Upper lobe of right lung (tissue), 1 donor: Measurements from ENCODE around the gene PIWIL4. TPM values are rescaled to one million over a fixed set of nuclear protein-coding genes. Genes with fewer than 3 reads are reported as not detected.

Experiments
- ATAC-seq: fragments of 200-7000 bp; cut with Tn5 transposase; one replicate; pipeline ENCODE4 v1.9.1; 2020; ENCODE audit warnings: mild to moderate bottlenecking, moderate library complexity
- DNase-seq: peaks from one replicate; pipeline ENCODE4 v3.0.0-alpha.2; 2020
- H3K27ac ChIP-seq: fragments of 200-600 bp; one replicate; pipeline ENCODE4 v1.8.0; 2022
- H3K27me3 ChIP-seq: fragments of 200-600 bp; one replicate; pipeline ENCODE4 v1.8.0; 2022; ENCODE audit warnings: mild to moderate bottlenecking
- H3K36me3 ChIP-seq: fragments of 200-600 bp; one replicate; pipeline ENCODE4 v1.8.0; 2022
- H3K4me1 ChIP-seq: fragments of 200-600 bp; one replicate; pipeline ENCODE4 v1.8.0; 2022
- H3K4me3 ChIP-seq: fragments of 200-600 bp; one replicate; pipeline ENCODE4 v1.8.0; 2022; ENCODE audit warnings: mild to moderate bottlenecking
- H3K9me3 ChIP-seq: fragments of 200-600 bp; one replicate; pipeline ENCODE4 v1.8.0; 2022
- intact Hi-C: fragments of 100-400 bp; cut with DNase I; formaldehyde crosslinking; loops from one replicate; pipeline ENCODE4 v1.11.0; 2022
- total RNA-seq: library from RNA; stranded (reverse); fragmentation: NEBNext Ultra II Directional; extraction: Animal tissue kit (Norgen Biotek cat#: 25700); gene quantifications from one replicate; pipeline ENCODE4 v1.2.1, GENCODE V29; 2021
- TF ChIP-seq, protein P1 (sequence below): fragments of 200-600 bp; IDR thresholded peaks from one replicate; pipeline ENCODE4 v1.8.0; 2022; ENCODE audit warnings: antibody characterized with exemption
- donor health status: DM: no; HTN: yes; CAD: no; lungs with severe emphysema.

The PIWIL4 gene
- total RNA-seq, 1 donor from 2014 or later, result 2.9 TPM

DNA sequence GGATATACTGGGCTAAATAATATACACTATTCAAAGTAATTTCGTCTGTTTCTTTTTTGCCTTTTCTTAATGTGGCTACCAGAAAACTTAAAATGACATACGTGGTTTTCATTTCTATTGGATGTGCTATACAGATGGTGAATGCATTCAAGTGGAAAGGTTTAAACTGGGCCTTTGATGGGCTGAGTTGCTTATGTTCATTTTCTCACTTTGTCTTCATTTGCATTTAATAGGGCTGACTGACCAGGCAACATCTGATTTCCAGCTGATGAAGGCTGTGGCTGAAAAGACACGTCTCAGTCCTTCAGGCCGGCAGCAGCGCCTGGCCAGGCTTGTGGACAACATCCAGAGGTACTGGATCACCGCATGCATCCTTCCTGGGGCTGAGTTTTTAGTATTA is 27.9 kb downstream of the PIWIL4 start:
- DNase-seq, result no peak
- TF ChIP-seq, protein P1, sequence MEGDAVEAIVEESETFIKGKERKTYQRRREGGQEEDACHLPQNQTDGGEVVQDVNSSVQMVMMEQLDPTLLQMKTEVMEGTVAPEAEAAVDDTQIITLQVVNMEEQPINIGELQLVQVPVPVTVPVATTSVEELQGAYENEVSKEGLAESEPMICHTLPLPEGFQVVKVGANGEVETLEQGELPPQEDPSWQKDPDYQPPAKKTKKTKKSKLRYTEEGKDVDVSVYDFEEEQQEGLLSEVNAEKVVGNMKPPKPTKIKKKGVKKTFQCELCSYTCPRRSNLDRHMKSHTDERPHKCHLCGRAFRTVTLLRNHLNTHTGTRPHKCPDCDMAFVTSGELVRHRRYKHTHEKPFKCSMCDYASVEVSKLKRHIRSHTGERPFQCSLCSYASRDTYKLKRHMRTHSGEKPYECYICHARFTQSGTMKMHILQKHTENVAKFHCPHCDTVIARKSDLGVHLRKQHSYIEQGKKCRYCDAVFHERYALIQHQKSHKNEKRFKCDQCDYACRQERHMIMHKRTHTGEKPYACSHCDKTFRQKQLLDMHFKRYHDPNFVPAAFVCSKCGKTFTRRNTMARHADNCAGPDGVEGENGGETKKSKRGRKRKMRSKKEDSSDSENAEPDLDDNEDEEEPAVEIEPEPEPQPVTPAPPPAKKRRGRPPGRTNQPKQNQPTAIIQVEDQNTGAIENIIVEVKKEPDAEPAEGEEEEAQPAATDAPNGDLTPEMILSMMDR, result no peak
- no peaks in the 10 kb centered on the region for H3K9me3 ChIP-seq
- ATAC-seq, result no peak
- intact Hi-C loops, result no loop called here
- peaks cover 11% of the 10 kb centered on the region for H3K36me3 ChIP-seq
- H3K27ac ChIP-seq, result no peak overlapping the region
- H3K4me3 ChIP-seq, result no peak overlapping the region
- H3K27me3 ChIP-seq, result no peaks in the 10 kb centered on the region
- H3K4me1 ChIP-seq, result no peaks in the 10 kb centered on the region

DNA sequence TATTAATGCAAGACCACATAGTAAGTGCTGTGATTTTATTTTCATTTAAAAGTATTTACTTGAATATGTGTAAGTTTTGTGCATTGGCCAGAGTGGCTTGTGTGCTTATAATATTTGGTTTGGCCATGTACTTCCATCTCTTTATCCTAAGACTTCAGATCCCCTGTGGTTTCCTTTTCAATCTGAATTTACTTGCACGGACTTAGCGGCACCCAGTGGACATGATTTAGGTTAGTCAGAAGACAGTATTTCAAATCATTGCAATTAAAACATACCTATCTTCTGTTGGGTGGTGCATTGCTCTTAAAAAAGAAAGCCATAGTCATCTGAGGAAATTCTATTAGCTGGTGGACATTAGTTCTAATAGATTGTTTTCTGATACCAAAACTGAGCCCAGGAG is 30.7 kb downstream of the PIWIL4 start:
- Histone ChIP-seq H3K36me3 (peaks cover 11% of the 10 kb centered on the region), H3K27me3 (no peaks in the 10 kb centered on the region), H3K4me1 (no peaks in the 10 kb centered on the region), H3K27ac (no peak overlapping the region), H3K9me3 (no peaks in the 10 kb centered on the region), H3K4me3 (no peak overlapping the region)
- DNase-seq (no peak), ATAC-seq (no peak)
- TF ChIP-seq, protein P1, result no peak
- intact Hi-C loops, result no loop called here

DNA sequence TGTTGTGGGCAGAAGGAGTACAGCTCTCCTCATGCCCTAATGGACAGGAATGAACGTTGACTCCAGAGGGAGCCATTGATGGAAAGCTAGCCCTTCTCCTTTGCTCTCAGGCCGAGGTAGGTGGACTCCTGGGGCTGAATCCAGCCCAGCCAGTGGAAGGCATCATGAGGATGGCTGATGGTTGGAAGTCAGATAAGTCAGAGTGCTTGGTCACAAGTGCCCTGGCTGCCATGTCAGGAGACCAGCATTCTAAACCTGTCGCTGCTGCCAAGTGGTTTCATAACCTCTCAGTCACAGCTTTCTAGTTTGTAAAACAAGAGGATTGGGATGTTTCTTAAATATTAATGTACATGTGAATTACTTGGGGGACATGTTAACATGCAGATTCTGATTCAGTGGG is 32.3 kb downstream of the PIWIL4 start:
- ATAC-seq, result no peak
- no peak for DNase-seq
- intact Hi-C loops, result no loop called here
- H3K4me1 ChIP-seq, result no peaks in the 10 kb centered on the region
- H3K9me3 ChIP-seq, result no peaks in the 10 kb centered on the region
- no peak overlapping the region for H3K27ac ChIP-seq
- H3K27me3 ChIP-seq, result no peaks in the 10 kb centered on the region
- TF ChIP-seq, protein P1, result no peak
- peaks cover 11% of the 10 kb centered on the region for H3K36me3 ChIP-seq
- no peak overlapping the region for H3K4me3 ChIP-seq

DNA sequence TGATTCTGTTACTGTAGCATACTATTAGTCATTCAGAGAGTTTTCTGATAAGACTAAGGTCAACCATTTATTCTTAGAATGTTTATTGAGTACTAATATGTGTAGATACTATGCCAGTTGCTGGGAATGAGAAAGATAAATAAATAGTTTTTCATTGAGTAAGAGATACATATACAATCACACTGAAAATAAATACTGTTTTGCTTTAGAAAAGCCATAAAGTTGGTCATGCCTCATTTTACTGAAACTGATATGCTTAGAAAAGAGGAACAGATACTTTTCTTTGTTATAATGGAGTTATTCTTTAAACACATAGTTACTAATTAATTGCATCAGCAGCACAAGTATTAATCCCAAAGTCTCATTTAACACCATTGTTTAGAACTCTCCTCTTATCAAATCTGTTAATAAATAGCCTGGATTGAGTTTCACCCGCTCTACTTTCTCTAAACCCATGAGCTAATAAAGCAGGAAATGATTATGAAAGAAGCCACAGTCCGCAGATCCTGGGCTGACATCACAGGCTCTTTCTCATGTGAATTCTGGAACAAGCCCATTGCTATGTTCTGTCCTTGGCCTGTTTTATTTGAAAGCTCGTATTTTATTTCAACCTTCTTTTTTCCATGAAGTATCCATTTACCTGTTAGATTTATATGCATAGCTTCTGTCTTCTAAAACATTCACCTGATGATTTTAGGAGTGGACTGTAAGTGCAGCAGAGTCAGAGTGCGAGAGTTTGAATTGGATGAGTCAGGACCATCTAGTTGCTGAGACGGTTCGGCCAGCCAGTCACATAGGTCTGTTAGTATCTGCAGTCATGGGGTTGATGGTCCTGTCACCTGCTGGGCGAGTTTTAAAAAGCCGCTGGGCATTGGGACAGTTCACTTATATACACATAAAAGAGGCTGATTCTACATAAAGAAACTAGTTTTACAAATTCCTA is 35.5 kb downstream of the PIWIL4 start:
- H3K4me3 ChIP-seq, result no peak overlapping the region
- TF ChIP-seq, protein P1, result peak; percentile 53
- no peaks in the 10 kb centered on the region for H3K4me1 ChIP-seq
- no peaks in the 10 kb centered on the region for H3K27me3 ChIP-seq
- no peaks in the 10 kb centered on the region for H3K36me3 ChIP-seq
- DNase-seq (peak; percentile 71), ATAC-seq (peak; percentile 92)
- H3K27ac ChIP-seq, result no peak overlapping the region
- no peaks in the 10 kb centered on the region for H3K9me3 ChIP-seq
- intact Hi-C loops, result no loop called here

DNA sequence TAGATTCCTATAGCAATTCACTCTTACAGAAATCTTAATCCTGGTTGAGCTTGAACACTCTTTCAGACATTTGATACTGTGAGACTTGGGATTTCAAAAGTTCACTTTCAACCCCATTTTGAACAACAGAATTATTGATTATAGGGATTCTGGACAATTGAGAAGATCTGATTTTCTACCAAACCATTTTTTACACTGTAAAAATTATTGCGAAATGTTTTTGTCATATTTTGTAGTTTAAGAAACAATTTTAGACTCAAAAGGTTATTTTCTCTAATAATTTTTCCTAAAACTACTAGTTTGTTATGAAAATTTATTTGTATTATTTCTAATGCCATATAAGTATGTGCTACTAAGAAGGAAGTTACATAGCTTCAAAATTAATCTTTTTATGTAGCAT is 36.4 kb downstream of the PIWIL4 start:
- Histone ChIP-seq H3K27ac (no peak overlapping the region), H3K4me1 (no peaks in the 10 kb centered on the region), H3K36me3 (no peaks in the 10 kb centered on the region), H3K27me3 (no peaks in the 10 kb centered on the region), H3K4me3 (no peak overlapping the region), H3K9me3 (no peaks in the 10 kb centered on the region)
- TF ChIP-seq, protein P1, result no peak
- no peak for ATAC-seq
- no peak for DNase-seq
- intact Hi-C loops, result no loop called here
